ENCODE measurements around the gene TTC12. TPM values are rescaled to one million over a fixed set of nuclear protein-coding genes. Genes with fewer than 3 reads are reported as not detected.

The TTC12 gene
- polyA plus RNA-seq, 1 of the 3 experiments (the other 2 are of a cell fraction) = 15.1 TPM

GRCh38 chr11:113397212-113397611, 82.8 kb downstream of the TTC12 start:
- 27% methylated on average over 3 of the region's 7 CpGs for WGBS (ENCODE audit: low lambda C conversion rate)
- no peak overlapping the region for H3K4me2 ChIP-seq
- no peak overlapping the region for H2AFZ ChIP-seq (ENCODE audit: low read depth)
- H3K4me3 ChIP-seq (ENCODE audit: low read depth in 2 of 2, low read length in 1 of 2) = no peak overlapping the region
- no peak for DNase-seq
- H3K27me3 ChIP-seq (ENCODE audit: insufficient read depth) = no peaks in the 10 kb centered on the region
- CTCF ChIA-PET = interaction anchor here (1.2 kb wide), 1 partner anchor 12 kb away, joined by 3 read pairs; no protein-coding TSS in a partner anchor
- TF ChIP-seq CTCF (IDR thresholded peaks at IDR 0.05) (no peak), REST (IDR thresholded peaks at IDR 0.05; ENCODE audit: low read depth, low read length) (no peak), MEF2A (IDR thresholded peaks at IDR 0.05; ENCODE audit: borderline replicate concordance, low read depth) (no peak), SIN3A (IDR thresholded peaks at IDR 0.05; ENCODE audit: borderline replicate concordance, low read depth, low read length) (no peak), NFIC (IDR thresholded peaks at IDR 0.05; ENCODE audit: borderline replicate concordance) (no peak), JUND (IDR thresholded peaks at IDR 0.05) (no peak), EP300 (IDR thresholded peaks at IDR 0.05; ENCODE audit: borderline replicate concordance in 1 of 2, low read depth in 1 of 2, low read length in 1 of 2) (no peak), TAF1 (IDR thresholded peaks at IDR 0.05; ENCODE audit: borderline replicate concordance, low read depth, low read length) (no peak)
- H3K9me3 ChIP-seq = no peaks in the 10 kb centered on the region
- peaks cover 0 to 21% of the 10 kb centered on the region in 2 experiments; a peak in 1 of 4 replicates for H3K4me1 ChIP-seq (ENCODE audit: control insufficient read depth in 1 of 2, insufficient read depth in 2 of 2, low read depth in 1 of 2, low read length in 1 of 2)
- no peak overlapping the region for H3K9ac ChIP-seq
- no peaks in the 10 kb centered on the region for H4K20me1 ChIP-seq (ENCODE audit: insufficient read depth)
- H3K36me3 ChIP-seq (replicated peaks in 1 of 2; ENCODE audit: control insufficient read depth in 1 of 2, insufficient read depth in 2 of 2, low read length in 1 of 2) = no peaks in the 10 kb centered on the region
- POLR2A ChIA-PET = no interaction called here
- no peak overlapping the region for H3K27ac ChIP-seq (ENCODE audit: low read depth in 2 of 2, low read length in 1 of 2)
- H3K9me2 ChIP-seq = no peaks in the 10 kb centered on the region
- no peaks in the 10 kb centered on the region for H3K79me2 ChIP-seq (ENCODE audit: insufficient read depth)
- H3F3A ChIP-seq (replicated peaks; ENCODE audit: insufficient read depth) = no peaks in the 10 kb centered on the region

- 53% methylated on average over 2 of the region's 4 CpGs for WGBS (ENCODE audit: low lambda C conversion rate)
- no peak for DNase-seq
- H3K9me2 ChIP-seq = no peaks in the 10 kb centered on the region
- H4K20me1 ChIP-seq (ENCODE audit: insufficient read depth) = no peaks in the 10 kb centered on the region
- TF ChIP-seq USF2 (IDR thresholded peaks at IDR 0.05; ENCODE audit: borderline replicate concordance, low read depth, low read length) (no peak), PBX3 (IDR thresholded peaks at IDR 0.05) (no peak), EZH2phosphoT487 (IDR thresholded peaks at IDR 0.05; ENCODE audit: borderline replicate concordance, low read depth) (no peak)
- H3K9ac ChIP-seq = no peak overlapping the region
- no peaks in the 10 kb centered on the region for H3F3A ChIP-seq (replicated peaks; ENCODE audit: insufficient read depth)
- H3K27ac ChIP-seq (ENCODE audit: low read depth in 2 of 2, low read length in 1 of 2) = no peak overlapping the region
- no peaks in the 10 kb centered on the region for H3K9me3 ChIP-seq
- no peaks in the 10 kb centered on the region for H3K36me3 ChIP-seq (replicated peaks in 1 of 2; ENCODE audit: control insufficient read depth in 1 of 2, insufficient read depth in 2 of 2, low read length in 1 of 2)
- H2AFZ ChIP-seq (ENCODE audit: low read depth) = no peak overlapping the region
- H3K4me3 ChIP-seq (ENCODE audit: low read depth in 2 of 2, low read length in 1 of 2) = no peak overlapping the region
- no peaks in the 10 kb centered on the region for H3K79me2 ChIP-seq (ENCODE audit: insufficient read depth)
- ChIA-PET POLR2A (no interaction called here), CTCF (interaction anchor here (1.2 kb wide), 1 partner anchor 13 kb away, joined by 3 read pairs; no protein-coding TSS in a partner anchor)
- peaks cover 0 to 25% of the 10 kb centered on the region in 2 experiments; a peak in 1 of 4 replicates for H3K4me1 ChIP-seq (ENCODE audit: control insufficient read depth in 1 of 2, insufficient read depth in 2 of 2, low read depth in 1 of 2, low read length in 1 of 2)
- no peak overlapping the region for H3K4me2 ChIP-seq
- H3K27me3 ChIP-seq (ENCODE audit: insufficient read depth) = no peaks in the 10 kb centered on the region
Observed at GRCh38 chr11:113397821-113398220, 83.4 kb downstream of the TTC12 start.
